Stimulated activated CD4-positive, alpha-beta T cell treated with anti-CD3 and anti-CD28 coated beads, Interleukin-4, amount 100 ng/mL, for 48 hours (primary cell): ENCODE results near the gene CNIH1.

Experiments
- DNase-seq, 2 donors: peaks; one replicate each; pipeline ENCODE4 v3.0.0-alpha.2; 2020; ENCODE audit warnings: low read depth in 2 of 2

CNIH1 gene

DNA sequence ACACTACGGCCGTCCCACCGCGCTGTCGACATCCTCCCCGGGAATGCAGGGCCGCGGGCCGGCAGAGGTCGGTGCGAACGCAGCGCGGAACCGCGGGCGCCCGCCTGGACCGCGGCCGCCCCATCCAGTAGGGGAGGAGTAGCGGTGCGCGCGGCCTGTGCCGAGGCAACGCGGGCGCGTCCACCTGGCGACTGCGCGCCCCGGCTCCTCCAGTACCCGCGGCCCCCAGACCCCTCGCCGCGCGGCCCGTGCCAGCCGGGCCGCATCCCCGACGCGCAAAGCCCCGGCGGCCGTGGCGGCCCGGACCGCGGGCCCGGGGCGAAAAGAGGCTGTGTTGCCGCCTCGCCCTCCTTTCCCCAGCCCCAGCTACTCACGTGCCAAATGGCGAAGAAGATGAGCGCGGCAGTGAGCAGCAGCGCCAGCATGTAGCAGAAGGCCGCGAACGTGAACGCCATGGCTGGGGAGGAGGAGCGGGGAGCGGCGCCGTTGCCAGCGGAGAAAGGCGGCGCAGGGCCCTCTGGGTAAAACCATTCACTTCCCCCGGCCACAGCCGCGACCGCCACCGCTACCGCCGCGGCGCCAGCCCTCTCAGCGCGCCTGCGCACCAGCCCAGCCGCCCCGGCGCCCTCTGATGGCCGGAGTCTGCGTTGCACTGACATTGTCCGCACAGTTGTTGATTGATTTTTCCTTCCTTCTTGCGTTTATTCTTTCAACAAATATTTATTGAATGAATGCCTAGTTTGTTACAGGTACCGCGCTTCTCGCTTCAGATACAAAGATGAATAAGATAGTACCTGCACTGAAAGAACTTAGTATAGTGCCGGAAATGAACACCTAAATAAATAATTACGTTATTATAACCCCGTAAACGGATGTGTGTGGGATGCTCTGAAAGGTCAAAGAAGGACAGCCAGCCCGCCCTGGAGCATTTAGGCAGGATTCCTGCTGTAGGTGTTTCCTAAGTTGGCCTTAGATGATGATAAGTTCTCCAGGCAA, at the start of gene CNIH1:
Gene CNIH1 (minus strand): TSS at position 502 of the 996 bp plus-strand sequence. CDS start 47 bp downstream, at position 455.
- peak; percentile 89 to 93 for DNase-seq

DNA sequence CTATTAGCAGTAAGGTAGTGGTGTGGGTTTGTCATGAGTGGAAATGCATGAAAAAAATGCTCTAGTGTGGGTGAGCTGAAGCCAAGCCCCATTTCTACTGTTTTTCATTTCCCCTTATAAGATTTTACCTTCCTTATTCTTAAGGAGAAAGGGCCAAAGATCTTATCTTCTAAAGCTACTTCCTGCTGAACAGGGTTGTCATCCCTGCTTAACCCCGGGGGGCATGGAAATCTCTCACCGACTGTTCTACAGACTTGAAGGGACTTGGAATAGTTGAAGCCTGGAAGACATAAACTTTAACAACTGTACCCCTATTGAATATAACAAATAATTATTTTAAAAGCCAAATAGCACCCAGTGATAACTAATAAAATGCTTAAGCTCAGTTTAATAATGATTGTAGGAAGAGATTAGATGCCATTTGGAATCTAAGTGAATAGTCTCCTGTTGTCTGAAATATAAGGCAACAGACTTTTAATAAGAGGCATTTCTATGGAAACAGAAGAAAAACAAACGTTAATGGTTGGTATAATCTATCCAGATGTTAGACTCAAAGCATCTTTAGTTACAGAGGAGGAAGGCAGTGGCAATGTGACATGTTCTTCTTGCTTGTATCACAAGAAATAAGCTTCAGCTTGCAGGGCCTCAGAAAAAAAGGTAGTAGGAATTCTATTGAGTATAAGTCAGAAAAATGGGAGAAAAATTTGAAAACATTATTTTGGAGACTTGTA, 49.4 kb upstream of the CNIH1 start:
- DNase-seq: no peak

- DNase-seq: no peak
Measured at GRCh38 chr14:54489731-54490444, 48.7 kb upstream of the CNIH1 start.

DNA sequence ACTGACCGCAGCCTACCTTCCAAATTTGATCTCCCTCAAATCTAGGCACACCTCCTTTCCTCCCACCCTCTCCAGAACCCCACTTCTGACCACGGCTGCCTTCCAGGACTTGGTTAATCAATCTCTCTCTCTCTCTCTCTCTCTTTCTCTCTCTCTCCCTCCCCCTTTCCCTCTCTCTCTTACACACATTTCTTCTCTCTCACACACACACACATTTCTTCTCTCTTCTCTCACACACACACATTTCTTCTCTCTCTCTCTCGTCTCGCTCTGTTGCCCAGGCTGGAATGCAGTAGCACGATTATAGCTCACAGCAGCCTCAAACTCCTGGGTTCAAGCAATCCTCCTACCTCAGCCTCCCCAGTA, 48.1 kb upstream of the CNIH1 start:
- DNase-seq: no peak

DNA sequence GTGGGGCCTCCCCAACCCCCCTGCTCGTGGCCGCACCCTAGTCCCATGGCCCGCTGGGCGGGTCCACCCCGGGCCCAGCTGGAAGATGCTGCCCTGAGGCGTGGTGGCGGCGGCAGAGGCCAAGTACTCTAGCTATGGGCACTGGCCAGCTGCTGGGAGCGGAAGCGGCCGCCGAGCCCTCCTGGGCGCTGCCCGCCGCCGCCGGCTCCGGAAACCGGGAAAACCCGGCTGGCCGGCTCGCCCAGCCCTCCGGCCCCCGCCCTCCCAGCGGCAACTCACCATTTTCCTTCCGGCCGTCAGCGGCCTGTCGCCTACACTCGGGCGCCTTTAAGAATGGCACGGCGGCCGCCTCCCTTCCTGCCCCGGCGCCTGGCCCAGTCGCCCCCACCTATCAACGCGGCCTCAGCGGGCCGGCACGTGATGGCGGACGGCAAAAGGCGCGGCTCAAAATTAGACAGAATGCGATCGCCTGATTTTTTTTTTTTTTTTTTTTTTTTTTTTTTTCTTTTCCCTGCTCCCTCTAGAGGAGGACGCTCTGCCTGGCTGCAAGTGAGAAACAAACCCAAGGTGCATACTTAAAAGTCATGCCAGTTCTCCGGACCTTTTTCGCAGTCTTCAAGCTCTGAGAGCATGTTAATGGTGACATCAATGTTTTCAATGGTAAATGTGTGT, 47.6 kb upstream of the CNIH1 start, which contains the start of gene GMFB:
Gene GMFB (minus strand): TSS at position 335 of the 672 bp plus-strand sequence. CDS start 53 bp downstream, at position 282.
- DNase-seq: peak; percentile 79 to 83

GRCh38 chr14:54488318-54488645, 47.1 kb upstream of the CNIH1 start:
- no peak for DNase-seq

DNA sequence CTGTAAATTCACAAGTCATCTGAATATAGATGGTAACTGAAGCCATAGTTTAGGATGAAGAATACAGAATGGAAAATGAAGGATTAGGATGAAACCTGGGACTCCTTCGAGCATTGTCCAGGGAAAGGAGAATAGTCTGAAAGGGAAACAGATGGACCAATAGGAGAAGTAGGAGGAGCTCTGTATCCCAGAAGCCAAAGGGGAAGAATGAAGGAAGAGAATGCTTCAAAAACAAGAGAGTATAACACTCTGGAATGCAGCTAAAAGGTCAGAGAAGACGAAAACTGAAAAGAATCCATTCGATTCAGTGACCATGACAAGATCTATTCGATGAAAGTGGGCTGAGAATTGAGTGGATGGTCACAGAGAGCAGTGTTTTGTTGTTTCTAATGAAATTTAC, 46.6 kb upstream of the CNIH1 start:
- DNase-seq: no peak

DNA sequence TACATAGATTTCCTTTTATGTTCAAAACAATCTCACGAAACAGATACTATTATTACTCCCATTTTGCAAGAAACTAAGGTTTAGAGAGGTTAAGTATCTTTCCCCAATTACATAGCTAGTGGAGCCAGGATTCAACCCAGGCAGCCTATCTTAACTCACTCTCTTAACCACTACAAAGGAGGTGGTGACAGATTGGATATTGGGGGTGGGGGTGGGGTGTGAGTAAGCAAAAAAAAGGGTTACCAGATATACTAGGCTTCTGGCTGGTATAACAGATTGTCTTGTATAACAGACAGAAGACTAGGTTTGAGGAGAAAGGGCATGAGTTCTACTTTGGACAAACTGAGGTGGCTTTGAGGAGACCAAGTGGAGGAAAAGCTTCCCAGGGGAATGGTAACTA, 45.5 kb upstream of the CNIH1 start:
- DNase-seq: no peak

DNA sequence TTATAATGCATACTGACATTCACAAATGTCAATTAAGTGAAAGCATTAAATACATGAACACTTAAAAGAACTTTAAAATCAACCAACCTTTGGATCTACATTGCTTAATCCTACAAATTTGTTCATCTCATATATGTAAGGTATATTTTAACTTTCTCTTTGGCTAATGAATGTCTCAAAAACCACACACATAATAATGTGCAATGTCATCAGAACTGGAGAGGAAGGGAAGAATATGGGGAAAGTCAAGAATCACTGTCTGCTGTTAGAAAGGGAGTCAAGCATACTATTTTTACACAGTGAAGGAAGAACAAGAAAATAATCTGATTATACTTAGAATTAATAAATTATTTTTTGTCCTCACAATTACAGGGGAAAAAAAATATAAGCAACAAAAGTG, 42.7 kb upstream of the CNIH1 start:
- DNase-seq: no peak

- DNase-seq: no peak
Measured at GRCh38 chr14:54483073-54483745, 42.0 kb upstream of the CNIH1 start.

GRCh38 chr14:54481695-54482094, 40.5 kb upstream of the CNIH1 start:
- no peak for DNase-seq

GRCh38 chr14:54480830-54481562, 39.8 kb upstream of the CNIH1 start:
- no peak for DNase-seq

DNA sequence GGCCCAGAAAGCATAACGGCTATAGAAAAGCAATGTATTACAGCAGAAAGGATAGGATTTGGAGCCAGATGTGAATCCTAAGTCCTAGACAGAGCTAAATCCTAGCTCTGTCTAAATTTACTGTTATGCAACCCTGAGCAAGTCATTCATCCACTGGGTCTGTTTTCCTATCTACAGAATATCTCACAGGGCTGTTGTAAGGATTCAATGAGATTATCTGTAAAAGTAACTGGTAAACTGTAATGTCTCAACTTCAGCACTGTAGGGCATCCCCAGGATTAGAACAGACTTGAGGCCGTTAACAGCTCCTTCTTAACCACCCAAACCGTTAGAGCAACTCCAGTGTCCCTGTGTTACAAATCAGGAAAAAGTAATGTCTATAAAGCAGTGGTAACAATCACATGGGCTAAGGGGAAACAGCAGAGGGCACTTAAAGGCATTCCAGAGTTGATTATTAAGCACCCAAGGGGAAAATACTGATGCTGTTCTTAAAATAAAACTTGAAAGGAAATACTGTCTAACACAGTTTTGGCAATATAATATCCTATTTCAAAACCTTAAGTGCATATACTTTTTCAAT, 37.6 kb upstream of the CNIH1 start:
- DNase-seq: no peak

DNA sequence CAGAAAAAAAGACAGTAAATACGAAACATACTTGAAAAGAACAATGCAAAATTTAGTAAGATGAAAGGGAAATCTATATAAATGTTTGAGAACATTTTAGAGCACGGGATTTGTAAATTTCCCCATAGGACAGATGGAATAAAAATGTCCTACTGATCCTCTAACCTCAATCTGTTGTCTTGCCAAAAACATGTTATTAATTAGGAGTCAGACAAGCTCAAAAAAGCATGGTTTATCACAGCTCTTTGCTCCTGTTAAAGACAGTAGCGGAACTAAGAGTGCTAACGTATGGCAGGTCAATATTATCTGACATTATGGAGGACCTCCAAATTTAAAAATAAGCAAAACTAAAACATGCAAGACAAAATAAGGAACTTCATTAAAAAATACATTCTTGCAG, 34.7 kb upstream of the CNIH1 start:
- no peak for DNase-seq

DNA sequence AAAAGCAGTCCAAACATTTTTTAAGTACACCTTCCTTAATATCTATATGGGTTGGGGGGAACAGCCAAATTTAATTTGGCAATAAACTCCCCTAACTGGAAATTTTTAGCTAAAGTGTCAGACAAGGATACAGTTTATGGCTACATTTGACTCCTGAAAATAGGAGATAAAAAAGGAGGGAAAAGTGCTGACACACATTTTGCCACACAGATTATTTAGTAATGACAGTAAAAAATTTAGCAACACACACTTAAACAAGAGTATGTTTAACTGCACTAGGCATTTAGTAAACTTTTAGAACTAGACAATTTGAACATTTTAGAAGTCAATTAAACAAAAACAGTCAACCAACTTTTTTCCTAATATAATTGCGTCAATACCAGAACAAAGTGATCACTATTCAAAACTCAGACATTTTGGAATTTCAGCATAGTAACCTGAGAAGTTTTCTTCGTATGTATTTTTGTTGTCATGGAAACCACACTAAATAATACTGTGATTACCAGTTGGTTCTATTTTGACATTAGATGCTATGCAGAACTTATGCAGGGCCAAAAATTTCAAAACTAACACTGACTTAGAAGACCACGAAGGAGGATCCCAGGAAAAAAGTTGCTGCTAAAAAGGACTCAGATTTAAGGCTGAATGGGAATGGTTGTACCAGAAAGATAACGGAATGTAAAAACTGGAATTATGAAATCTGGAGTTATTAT, 34.2 kb upstream of the CNIH1 start:
- no peak for DNase-seq

- no peak for DNase-seq
Measured at GRCh38 chr14:54474232-54474793, 33.1 kb upstream of the CNIH1 start.

GRCh38 chr14:54472315-54472714, 31.1 kb upstream of the CNIH1 start:
- no peak for DNase-seq

DNA sequence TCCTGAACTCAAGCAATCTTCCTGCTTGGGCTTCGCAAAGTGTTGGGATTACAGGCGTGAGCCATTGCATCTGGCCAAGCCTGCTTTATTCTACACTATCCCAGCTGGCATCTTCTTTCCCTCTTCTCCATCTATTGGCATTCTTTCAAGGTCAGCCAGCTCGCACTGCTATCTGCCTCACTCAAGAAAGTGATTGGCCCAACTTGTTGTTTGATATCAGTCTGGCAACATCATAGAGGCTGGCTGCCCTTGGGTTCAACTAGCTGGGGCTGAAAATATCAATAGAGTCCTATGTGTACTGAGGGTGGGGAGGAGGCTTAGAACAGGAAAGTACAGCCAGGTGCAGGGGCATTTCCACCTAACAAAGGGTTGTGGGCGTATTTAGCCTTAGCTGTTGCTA, 30.5 kb upstream of the CNIH1 start:
- DNase-seq: no peak

DNA sequence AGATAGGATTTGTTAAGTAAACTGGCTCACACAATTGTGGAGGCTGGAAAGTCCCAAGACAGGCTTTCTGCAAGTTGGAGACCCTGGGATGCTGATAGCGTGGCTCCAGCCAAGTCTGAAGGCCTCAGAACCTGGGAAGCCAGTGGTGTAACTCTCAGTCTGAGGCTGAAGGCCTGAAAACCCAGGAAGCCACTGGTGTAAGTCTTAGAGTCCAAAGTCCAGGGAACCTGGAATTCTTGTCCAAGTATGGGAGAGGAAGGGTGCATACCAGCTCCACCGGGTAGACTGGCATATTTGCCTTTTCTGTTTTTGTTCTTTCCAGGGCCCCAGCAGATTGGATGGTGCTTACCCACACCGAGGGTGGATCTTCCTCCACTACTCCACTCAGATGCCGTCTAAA, 29.5 kb upstream of the CNIH1 start:
- no peak for DNase-seq
